CD4-positive, alpha-beta T cell treated with Interleukin-17A for 1 hour (primary cell): ENCODE results near the gene PACRG.

Experiments used
- DNase-seq: peaks from one replicate; pipeline ENCODE4 v3.0.0-alpha.2; 2020

PACRG gene

DNA sequence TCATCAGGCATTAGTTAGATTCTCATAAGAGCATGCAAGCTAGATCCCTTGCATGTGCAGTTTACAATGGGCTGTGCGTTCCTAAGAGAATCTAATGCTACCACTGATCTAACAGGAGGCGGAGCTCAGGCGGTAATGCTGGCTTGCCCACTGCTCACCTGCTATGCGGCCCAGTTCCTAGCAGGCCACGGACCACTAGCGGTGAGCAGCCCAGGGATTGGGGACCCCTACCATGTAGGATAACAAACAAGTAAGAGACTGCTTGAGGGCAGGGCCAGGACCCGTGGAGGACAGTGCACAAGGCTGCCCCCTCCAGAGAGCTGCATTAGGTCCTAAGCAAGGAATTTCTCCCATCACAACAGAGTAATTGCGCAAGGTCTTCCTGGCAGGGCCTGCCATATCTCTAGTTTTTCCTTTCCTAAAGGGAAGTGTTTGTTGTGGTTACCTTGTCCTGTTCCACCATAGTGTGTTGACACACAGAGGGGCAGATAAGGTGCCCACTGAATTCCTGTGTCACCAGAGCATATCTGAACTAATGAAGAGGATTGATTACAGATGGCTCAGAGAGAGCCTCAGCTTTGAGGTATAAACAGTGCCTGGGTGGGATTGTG, 58.0 kb downstream of the PACRG start:
- DNase-seq, result no peak

DNA sequence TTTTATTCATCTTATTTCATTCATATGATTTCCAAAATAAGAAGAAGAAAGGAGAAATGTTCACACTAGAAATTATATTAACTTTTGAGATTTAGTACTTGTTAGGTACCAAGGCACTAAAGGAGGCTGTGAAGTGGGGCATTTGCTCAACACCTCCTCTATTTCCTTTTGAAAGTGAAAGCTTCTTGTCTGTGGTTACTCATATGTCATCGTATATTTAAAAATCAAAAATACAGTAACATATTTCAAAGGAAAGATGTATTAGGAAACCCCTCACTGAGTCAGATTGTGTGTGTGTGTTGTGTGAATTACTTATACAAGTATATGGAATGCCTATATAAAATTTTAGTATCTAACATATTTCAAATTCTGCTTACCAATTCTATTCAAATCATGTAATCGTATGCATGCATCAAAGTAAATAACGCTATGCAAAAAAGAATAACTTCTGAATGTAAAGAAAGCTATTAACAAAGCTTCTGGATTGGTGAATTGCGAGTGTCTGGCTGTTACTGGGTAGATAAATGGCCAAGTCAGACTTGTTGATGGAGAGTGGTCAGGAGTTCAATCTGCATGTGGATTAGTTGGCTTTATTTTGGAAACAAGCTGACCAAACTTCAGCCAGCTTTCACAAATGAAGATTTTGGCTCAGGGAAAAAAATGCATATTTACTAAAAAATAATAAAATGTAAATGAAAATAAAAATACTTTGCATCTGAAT, 70.9 kb downstream of the PACRG start:
- DNase-seq, result peak; percentile 5

DNA sequence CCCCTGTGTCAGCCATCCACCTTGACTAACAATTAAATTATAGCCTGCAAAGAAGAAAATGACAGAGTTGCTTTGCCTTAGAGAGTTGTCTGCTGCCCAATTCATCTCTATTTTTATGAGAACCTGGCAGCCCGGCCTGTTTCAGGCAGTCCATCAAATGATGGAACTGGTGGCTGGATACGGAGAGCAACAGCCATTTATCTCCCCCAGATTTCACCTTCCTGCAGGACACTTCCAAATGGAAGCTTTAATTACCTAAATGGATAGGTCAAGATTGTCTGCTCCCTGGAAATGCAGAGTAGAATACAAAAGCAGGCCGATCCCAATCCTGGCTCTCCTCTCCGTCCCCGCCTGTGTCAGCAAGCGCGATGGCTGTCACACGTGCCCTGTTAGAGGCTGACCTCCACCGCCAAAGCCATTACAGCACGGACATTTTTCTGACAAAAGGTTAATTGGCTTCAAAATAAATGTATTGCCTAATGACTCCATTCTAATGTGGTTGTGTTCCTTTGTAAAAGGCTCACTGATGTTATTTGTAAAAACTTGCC, 86.7 kb downstream of the PACRG start:
- DNase-seq, result no peak

DNA sequence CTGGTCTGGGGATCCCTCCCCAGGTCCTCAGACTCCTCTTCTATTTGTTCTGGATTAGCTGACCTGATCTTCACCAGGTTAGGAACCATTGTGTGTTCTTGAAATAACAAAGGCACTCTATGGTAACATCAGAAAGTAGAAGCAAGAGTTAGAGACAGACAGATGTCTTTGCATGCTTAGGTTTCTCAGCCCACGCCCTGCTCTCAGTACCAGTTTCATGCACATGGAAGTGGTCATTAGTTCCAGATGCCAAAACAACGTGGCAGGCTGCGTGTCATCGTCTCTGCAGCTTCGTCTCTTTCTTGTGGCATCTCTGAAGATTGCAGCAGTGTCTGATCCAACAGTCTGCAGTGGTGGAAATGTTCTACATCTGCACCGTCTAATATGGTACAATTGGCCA, 89.4 kb downstream of the PACRG start:
- DNase-seq, result no peak

DNA sequence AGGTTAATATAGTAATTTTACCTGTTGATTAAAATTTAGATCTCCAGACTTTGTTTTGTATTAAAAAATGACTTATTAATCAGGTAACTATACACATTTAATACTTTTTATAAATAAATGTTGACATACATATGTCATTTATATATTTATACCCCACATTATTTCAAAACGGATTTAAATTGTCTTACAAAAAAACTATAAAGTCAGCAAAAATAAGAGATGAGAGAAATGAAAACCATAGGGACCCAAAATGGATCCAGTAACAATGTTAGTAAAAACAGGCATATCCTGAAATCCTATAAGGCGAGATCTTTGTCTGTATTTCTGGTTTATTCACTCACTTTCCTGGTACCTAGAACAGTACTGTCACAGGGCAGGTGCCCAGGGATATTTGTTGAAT, 91.5 kb downstream of the PACRG start:
- DNase-seq, result no peak

DNA sequence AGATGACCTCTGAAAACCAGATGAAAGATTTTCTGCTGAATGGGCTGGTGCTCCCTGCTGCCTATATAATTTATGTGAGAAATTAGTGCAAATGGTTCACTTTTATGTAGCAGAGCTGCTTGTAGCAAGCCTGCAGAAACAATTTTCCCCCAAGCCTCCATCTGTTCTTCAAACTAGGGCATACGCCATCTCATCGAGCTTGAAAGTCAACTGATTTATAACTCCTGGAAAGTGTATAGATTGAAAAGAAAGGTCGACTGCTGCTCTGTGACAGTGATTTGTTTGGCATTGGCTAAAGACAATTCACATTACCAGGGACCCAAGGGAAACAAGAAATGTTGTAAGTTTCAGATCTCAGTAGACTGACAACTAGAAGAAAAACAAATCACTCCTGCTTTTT, 93.3 kb downstream of the PACRG start:
- no peak for DNase-seq

DNA sequence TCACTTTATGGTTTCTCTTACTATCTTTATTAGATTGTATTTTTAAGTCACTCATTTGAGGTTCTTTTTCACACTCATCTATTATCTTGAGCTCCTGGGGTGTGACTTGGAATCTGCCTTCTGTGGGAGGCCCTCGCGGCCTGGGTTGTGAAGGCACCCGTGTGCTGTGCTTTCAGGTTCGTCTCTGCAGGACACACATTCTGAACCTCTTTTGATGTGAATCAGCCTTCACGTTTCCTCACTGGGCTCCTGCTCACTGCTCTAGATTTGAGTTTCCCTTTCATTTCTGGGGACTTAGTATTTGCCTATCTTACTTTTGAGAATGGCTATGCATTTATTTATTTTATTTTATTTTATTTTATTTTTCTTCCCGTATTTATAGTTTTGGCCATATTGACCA, 97.8 kb downstream of the PACRG start:
- DNase-seq, result no peak

DNA sequence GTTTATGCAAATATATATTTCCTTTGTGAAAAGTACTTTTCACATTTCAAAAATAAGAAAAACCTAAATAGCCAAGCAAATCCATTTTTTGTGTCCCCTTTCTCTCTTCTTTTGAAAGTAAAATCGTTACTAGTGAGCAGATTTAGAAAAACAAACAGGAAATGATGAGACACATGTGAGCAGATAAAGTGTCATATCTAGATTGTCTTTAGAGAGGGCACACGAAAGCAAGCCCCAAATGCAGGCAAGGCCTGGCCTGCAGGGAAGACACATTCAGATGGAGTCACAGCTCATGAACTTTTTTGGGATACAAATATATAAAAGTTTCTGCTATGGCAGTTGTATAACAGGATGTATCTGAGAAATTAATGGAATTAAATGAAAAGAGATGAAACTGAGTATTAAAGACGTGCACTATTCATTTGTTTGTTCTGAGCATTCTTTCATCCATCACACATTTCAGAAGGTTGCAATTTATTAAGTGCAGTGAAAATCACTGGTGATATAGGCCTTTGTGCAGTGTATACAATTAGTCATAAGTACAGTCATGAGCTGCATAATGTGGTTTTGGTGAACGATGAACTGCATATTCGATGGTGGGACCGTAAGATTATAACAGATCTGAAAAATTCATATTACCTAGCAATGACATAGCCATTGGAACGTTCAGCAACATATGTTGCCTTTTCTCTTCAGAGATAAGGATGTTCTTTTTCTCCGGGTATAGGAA, 101.4 kb downstream of the PACRG start:
- no peak for DNase-seq

DNA sequence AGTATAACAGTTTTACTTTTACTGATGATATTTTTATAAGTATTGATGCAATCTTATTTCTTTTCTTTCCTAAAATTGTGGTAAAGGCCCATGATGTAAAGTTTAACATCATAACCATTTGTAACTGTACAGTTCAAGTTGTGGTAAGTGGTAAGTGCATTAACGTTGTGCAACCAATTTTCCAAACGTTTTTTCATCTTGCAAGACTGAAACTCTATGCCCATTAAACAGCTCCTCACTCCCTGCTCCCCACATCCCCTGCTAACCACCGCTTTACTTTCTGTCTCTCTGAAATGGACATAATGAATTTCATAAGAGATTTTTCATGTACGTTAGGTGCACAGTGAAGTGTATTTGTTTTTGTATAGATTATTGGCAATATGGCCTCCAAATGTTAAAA, 106.0 kb downstream of the PACRG start:
- no peak for DNase-seq

DNA sequence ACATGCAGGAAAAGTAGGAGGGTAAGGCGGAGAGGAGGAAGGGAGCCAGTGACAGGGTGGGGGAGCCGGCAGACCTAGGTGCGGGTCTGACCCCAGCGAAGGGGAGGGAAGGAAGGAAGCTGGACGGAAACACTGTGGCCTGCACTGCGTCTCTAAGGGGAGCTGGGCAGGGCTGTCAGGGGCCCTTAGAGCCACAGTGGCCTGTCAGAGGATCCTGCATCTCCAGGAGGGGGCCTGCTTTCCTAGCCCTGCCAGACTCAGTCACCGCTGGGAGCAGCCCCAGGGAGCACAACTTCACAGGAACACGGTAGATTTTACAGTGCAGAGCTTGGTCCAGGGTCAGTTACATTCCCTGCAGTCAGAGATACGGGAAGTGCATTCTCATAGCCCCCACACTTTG, 118.2 kb downstream of the PACRG start:
- no peak for DNase-seq

DNA sequence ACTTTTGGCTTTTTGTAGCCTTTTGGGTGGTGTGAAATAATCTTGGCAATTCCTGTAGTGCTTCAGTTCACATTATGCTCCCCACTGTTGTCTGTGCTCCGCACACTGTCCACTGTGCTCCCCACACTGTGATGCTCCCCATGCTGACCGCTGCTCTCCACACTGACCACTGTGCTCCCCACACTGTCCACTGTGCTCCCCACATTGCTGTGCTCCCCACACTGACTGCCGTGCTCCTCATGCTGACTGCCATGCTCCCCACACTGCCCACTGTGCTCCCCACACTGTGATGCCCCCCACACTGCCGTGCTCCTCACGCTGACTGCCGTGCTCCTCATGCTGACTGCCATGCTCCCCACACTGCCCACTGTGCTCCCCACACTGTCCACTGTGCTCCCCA, 118.9 kb downstream of the PACRG start:
- DNase-seq, result no peak

DNA sequence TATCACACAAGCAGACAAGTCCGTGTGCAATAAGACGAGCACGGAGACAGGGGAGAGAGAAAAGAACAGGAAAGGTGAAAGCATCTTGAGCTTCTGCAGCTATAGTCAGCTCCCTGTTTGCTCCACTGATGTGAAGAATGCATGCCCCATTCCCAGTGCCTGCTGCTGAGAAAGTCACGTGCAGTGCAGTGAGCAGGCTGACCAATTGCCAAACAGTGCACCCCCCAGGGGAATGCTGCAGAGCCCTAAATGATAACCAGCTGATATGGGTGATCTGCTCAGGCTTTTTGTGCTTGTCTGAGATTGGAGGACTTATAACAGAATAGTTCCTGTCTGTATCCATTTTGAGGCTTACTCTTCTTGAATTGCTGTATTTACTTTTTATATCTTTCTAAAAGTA, 121.5 kb downstream of the PACRG start:
- no peak for DNase-seq

DNA sequence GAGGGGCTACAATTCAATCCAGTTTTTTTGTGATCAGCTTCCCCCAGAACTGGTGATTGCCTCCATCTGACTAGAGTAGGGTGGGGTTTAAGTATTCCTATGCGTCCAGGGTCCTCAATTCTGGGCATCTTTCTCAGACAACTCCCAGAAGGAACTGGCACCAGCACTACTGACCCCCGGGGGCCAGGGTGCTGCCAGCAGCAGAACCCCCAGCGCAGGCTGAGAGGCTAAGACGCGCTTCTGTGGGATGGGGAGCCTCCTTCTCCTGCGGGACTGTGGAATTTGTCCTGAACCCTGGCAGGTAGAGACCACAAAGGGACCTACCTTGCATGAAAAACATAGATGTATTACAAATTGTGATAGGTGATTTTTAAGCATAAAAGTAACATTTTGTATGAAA, 124.4 kb downstream of the PACRG start:
- DNase-seq, result no peak

DNA sequence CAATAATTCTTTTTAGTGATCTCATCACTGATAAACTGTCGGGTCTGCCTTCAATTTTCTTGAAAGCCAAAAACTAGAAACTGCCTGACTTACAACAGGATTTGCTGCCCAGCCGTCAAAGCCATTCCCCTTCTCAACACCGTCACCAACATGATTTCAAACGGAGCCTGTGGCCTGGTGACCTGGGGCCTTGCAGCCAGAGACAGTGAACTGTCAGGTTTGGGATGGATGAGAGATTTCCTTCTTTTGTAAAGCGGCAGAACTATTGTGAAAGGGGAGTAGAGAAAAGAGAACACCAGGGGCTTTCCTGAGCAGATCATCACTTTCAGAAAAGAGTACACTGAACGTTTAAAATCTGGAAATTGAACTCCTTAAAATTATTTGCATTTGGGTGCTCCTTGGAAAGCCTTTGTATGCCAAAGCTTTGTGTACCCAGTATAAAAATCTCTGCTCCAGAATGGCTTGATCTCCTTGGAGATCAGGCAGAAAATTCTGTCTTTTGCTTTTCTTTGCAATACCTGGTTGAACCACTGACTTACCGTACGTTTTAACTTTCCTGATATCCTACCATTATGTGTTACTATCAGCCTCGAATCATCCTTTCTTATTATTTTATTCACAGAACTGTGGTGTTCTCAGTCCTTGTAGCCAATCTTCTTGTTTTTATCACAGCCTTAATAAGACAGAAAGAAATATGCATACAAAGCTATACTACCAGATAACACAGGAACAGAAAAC, 125.2 kb downstream of the PACRG start:
- no peak for DNase-seq

DNA sequence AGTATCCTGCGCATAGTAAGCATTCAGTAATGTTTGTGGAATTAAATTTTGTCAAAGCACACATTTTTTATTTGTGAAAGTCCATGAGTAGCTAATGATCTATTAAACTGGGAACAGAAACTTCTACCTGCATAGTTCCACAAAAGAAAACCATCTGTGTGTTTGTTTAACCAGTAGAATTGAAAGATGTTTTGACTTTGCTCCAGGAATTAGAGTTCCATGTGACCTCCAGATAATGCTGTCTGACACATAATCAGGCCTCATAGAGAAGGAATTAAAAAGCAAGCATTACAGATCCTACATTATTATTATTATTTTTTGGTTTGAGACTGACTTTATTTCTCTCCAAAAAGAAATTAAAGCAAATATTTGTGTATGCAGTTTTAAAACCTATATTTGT, 126.5 kb downstream of the PACRG start:
- no peak for DNase-seq

DNA sequence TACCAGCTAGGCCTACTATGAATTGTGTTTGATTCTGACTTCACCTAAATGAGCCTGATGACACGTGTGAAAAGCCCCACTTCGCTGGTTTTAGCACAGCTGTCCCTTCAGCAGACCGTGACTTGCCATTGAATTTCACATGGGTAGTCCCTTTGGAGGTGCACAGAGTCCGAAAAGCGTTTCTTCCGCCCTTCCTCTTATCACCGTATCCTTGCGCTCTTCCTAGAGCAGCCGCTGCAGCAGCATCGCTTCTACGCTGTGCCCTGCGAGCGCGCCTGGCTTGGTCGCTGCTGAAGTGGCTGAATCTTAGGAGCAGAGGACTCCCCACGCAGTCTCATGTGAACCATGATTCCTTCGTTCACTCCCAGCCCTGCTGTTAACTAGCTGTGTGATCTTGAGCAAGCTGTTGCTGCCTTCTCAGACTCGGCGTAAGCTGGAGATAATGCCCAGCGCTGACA, 127.0 kb downstream of the PACRG start:
- DNase-seq, result no peak

DNA sequence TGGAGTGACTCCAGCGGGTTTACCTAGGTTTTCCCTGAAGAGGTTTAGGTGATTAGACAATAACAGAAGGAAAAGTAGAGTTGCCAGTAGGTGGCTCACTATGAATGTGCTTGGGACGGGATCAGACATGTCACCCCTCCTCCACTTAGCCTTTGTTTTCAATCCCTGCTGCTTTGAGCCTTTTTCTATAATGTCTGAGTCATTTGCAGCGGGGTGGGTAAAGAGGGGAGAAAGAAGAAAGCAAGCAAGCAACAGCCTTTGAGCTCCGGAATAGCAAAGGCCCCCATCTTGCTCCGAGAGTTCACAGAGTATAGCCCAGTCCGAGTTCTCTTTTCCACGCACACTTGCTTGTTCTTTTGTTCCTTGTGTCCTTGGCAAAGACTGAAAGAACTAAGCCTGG, 129.1 kb downstream of the PACRG start:
- no peak for DNase-seq

DNA sequence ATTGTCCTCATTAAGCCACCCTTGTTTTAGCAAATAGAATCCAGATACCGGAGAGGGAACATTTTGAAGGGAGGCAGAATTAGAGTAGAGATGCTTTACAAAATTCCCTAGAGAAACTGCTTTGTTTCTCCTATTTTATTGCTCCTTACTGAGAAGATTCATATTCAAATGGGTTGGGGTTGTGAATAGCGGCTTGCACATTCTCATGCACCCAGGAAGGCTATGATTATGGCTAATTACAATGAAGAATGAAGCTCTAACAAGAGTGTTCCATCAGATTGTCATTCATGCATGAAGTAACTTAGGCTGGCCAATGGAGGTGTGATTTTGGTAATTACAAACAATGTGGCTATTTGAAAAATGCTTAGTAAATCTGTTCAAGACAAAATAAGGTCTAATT, 129.6 kb downstream of the PACRG start:
- no peak for DNase-seq

DNA sequence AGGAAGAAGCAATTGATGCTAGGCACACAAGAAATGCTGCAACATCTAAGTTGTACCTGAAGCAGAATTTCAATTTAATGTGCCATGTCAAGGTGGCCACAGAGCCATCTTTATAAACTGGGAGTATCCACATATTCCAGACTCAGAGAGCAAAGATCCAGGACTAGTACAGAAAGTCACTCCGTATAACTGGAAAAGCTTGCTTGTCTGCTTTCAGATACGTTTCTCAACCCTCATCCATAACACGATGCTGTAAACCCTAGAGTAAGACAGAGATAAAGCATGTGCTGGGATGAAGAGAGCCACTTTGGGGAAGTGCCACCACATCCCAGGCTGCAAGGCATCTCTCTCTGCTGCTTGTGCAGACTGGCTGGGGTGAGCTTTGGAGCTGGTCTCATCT, 134.7 kb downstream of the PACRG start:
- no peak for DNase-seq

DNA sequence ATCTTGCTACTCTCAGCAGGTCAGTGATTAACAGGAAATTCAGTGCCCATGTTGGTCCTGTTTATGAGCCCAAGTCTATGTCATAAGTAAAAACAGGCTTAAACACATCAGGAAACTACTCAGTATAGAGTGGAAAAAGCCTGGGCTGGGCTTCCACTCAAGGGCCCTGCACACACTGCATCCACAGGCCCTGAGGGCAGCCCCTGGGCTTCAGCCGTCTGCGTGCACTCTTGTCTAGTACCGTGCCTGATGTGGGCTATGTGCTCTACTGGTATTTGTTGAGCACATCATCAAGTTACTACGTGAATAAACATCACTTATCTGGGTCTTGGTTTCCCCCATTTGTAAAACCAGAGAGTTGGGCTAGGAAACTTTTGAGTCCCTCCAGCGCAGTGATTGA, 135.2 kb downstream of the PACRG start:
- no peak for DNase-seq

DNA sequence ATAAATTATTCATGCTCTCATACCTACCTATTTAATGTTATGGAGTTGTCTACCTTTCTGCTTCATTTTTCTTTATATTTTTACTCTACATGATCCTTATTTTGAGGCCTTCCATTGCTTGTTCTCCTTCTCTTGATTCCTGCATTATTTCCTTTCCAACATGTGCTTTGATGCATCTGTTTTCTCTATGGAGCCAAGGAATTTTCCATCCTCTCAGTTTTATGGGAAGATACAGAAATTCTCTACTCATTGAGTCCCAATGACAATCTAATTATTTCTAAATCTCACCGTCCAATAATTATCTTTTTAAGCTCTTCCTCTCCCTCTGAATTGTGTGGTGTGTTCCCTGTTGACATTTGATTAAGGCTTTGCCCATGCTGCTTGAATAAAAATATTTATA, 136.0 kb downstream of the PACRG start:
- DNase-seq, result no peak

DNA sequence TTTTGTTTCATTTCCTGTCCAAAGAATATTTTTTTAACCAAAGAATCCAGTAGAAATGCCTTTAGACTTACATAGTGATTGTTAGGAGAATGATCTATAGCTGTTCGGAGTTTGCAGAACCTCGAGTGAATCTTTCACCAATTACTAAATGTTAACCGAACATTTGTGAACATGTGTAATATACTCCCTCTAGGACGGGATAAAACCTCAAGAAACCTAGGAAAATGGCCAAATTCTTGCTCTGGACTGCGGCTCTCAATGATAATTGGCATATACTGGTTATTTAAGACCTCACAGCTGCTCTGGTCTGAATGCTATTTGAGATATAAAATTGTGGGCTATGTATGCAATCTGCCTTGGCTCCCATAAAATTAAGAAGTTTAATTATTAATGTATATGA, 137.1 kb downstream of the PACRG start:
- DNase-seq, result no peak

DNA sequence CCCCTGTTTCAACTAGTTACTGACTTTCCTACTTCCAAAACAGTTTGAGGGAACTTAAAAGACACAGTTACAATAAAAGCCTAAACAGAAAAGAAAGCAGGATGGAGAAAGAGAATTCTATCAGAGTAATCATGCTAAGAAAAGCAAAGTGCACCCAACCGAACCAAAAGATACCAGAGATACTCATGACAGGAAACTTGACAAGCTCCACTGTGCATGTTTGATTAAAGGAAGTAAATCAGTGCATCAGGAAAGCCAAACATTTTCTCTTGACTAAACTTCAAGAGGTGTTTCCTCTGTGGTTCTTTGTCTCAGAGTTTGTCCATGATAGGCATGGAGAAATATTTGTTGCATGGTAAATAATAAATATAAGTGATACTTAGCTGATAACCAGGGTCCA, 138.9 kb downstream of the PACRG start:
- no peak for DNase-seq
